B cell (primary cell): Measurements from ENCODE around the gene GALNT17. TPM values are rescaled to one million over a fixed set of nuclear protein-coding genes. Genes with fewer than 3 reads are reported as not detected.

Experiments
- ATAC-seq: fragments of 200-7000 bp; cut with Tn5 transposase; one replicate; pipeline ENCODE4 v1.10.0; 2021; ENCODE audit warnings: low read depth, mild to moderate bottlenecking, moderate number of reproducible peaks, moderate library complexity
- CTCF ChIA-PET: fragments of 350-600 bp; sonication (Branson Sonifier 250); formaldehyde crosslinking; loops from one replicate; lab custom pipeline; 2021; ENCODE audit warnings: antibody characterized with exemption, inconsistent platforms; lab: Charles Lee
- POLR2A ChIA-PET: fragments of 350-600 bp; sonication (Branson Sonifier 250); formaldehyde crosslinking; loops from one replicate; lab custom pipeline; 2021; ENCODE audit warnings: antibody characterized with exemption; lab: Charles Lee
- DNase-seq: peaks from one replicate; pipeline ENCODE4 v3.0.0; 2013
- H2AFZ ChIP-seq: 2 replicates; pipeline ENCODE4 v1.6.1; 2012; ENCODE audit warnings: mild to moderate bottlenecking, low read depth, low read length; ENCODE audit not compliant: insufficient read depth, poor library complexity, severe bottlenecking
- H3K27ac ChIP-seq, 2 donors: 1 replicate in 1 of 2; 2 replicates in 1 of 2; pipeline ENCODE4 v1.5.1; 2012 to 2013; ENCODE audit warnings: low read length in 2 of 2, mild to moderate bottlenecking in 2 of 2, moderate library complexity in 1 of 2
- H3K27me3 ChIP-seq, 4 experiments: fragments of 200-600 bp in 1 of 4; sonication (generic) in 1 of 4; replicated peaks in 1 of 4; 1 replicate in 2 of 4; 2 replicates in 2 of 4; pipeline versions ENCODE4 v1.6.1 to v1.7.0; 2013 to 2016; ENCODE audit warnings: low read length in 3 of 4, mild to moderate bottlenecking in 2 of 4, mixed read lengths in 1 of 4, moderate library complexity in 1 of 4; ENCODE audit not compliant: insufficient read depth in 4 of 4, control insufficient read depth in 3 of 4; ENCODE audit errors: control extremely low read depth in 1 of 4
- H3K36me3 ChIP-seq, 2 experiments: replicated peaks in 1 of 2; 1 replicate in 1 of 2; 2 replicates in 1 of 2; pipeline versions ENCODE4 v1.6.1 to v1.7.1; 2013; ENCODE audit warnings: low read length in 1 of 2; ENCODE audit not compliant: insufficient read depth in 2 of 2, control insufficient read depth in 1 of 2; ENCODE audit errors: control extremely low read depth in 1 of 2, extremely low read depth in 1 of 2
- H3K4me1 ChIP-seq, 2 donors: fragments of 200-600 bp in 1 of 2; sonication (generic) in 1 of 2; 1 replicate in 1 of 2; 2 replicates in 1 of 2; pipeline versions ENCODE4 v1.5.1 to v1.6.1; 2013 to 2017; ENCODE audit warnings: low read length in 2 of 2; ENCODE audit not compliant: control insufficient read depth in 2 of 2, insufficient read depth in 2 of 2
- H3K4me2 ChIP-seq: replicated peaks from 2 replicates; pipeline ENCODE3; 2012; ENCODE audit warnings: mild to moderate bottlenecking, low read depth, low read length; ENCODE audit not compliant: poor library complexity, severe bottlenecking
- H3K4me3 ChIP-seq, 5 experiments: fragments of 200-600 bp in 1 of 5; sonication (generic) in 1 of 5; 1 replicate in 3 of 5; 2 replicates in 2 of 5; pipeline versions ENCODE4 v1.5.1 to v1.7.0; 2011 to 2016; ENCODE audit warnings: low read length in 4 of 5, mild to moderate bottlenecking in 4 of 5, low read depth in 2 of 5, control low read depth in 1 of 5, moderate library complexity in 1 of 5; ENCODE audit not compliant: insufficient read depth in 1 of 5; ENCODE audit errors: control extremely low read depth in 1 of 5, extremely low read depth in 1 of 5
- H3K79me2 ChIP-seq: fragments of 200-600 bp; sonication (generic); one replicate; pipeline ENCODE4 v1.6.0; 2016; ENCODE audit warnings: low read length; ENCODE audit not compliant: control insufficient read depth, insufficient read depth
- H3K9ac ChIP-seq: fragments of 200-600 bp; sonication (generic); 2 replicates; pipeline ENCODE4 v1.6.1; 2017; ENCODE audit warnings: mild to moderate bottlenecking, low read length, moderate library complexity
- H3K9me3 ChIP-seq, 3 donors: one replicate each; pipeline versions ENCODE4 v1.6.1 to v1.7.1; 2013; ENCODE audit warnings: low read length in 2 of 3; ENCODE audit not compliant: control insufficient read depth in 2 of 3, insufficient read depth in 1 of 3; ENCODE audit errors: control extremely low read depth in 1 of 3
- H4K20me1 ChIP-seq: 2 replicates; pipeline ENCODE4 v1.6.0; 2012; ENCODE audit warnings: mild to moderate bottlenecking, low read length; ENCODE audit not compliant: insufficient read depth, control insufficient read depth, poor library complexity, severe bottlenecking
- H3K27ac Mint-ChIP-seq: one replicate; pipeline ENCODE4 v1.8.0; 2021; ENCODE audit warnings: mixed read lengths
- H3K27me3 Mint-ChIP-seq: one replicate; pipeline ENCODE4 v1.8.0; 2021; ENCODE audit warnings: mixed read lengths
- H3K4me1 Mint-ChIP-seq: one replicate; pipeline ENCODE4 v1.8.0; 2021; ENCODE audit warnings: mixed read lengths
- H3K4me3 Mint-ChIP-seq: one replicate; pipeline ENCODE4 v1.8.0; 2021; ENCODE audit warnings: mixed read lengths
- H3K9me3 Mint-ChIP-seq: one replicate; pipeline ENCODE4 v1.8.0; 2022; ENCODE audit warnings: mixed read lengths; ENCODE audit not compliant: insufficient read depth
- CTCF ChIP-seq: fragments of 200-600 bp; IDR thresholded peaks from one replicate; pipeline ENCODE4 v1.8.0; 2022; ENCODE audit warnings: antibody characterized with exemption, mild to moderate bottlenecking
- EZH2 ChIP-seq: IDR thresholded peaks from 2 replicates; pipeline ENCODE4 v1.6.1; 2012; ENCODE audit warnings: borderline replicate concordance, low read depth, mild to moderate bottlenecking, moderate library complexity, low read length; ENCODE audit not compliant: insufficient read depth, poor library complexity, severe bottlenecking
- WGBS: methylation state at CpG from one replicate; pipeline ENCODE4 v1.1.5; 2013; ENCODE audit warnings: missing lambda C conversion rate; ENCODE audit not compliant: insufficient coverage; 5-methylcytosine and 5-hydroxymethylcytosine counted together
- intact Hi-C: fragments of 100-400 bp; cut with micrococcal nuclease; formaldehyde crosslinking; loops from one replicate; pipeline ENCODE4 v1.10.0; 2022
- polyA plus RNA-seq: library from polyadenylated mRNA; depleted of rRNA; stranded (reverse); fragments of >200 nt; gene quantifications from 2 replicates; pipeline ENCODE4 v1.2.3, GENCODE V29; 2012
- total RNA-seq, 2 donors: library from RNA; stranded (reverse); fragments of 120-200 nt in 1 of 2; gene quantifications; 1 replicate in 1 of 2; 2 replicates in 1 of 2; pipeline versions ENCODE4 v1.2.3 to v1.2.4, GENCODE V29; 2013 to 2022

The GALNT17 gene
- total and polyA plus RNA-seq, 2 donors (not counting 1 experiment from before 2014, with no cell fraction given): not detected

- POLR2A ChIA-PET: no interaction called here
- Mint-ChIP-seq H3K4me1 (no peaks in the 10 kb centered on the region), H3K27me3 (no peaks in the 10 kb centered on the region), H3K9me3 (peaks cover 17% of the 10 kb centered on the region), H3K4me3 (no peak overlapping the region), H3K27ac (no peak overlapping the region)
- intact Hi-C loops: no loop called here
- no peaks in the 10 kb centered on the region for H4K20me1 ChIP-seq
- no peak overlapping the region for H3K27ac ChIP-seq
- ATAC-seq (no peak), DNase-seq (no peak)
- CTCF ChIA-PET: no interaction called here
- 98% methylated on average over 9 of the region's 9 CpGs for WGBS
- no peak overlapping the region for H3K9ac ChIP-seq
- H3K27me3 ChIP-seq: no peaks in the 10 kb centered on the region
- H3K4me1 ChIP-seq: no peaks in the 10 kb centered on the region
- no peak overlapping the region for H2AFZ ChIP-seq
- no peaks in the 10 kb centered on the region for H3K79me2 ChIP-seq
- H3K4me3 ChIP-seq: no peak overlapping the region
- no peaks in the 10 kb centered on the region for H3K9me3 ChIP-seq
- no peak for TF ChIP-seq EZH2
- no peak for TF ChIP-seq CTCF
- H3K4me2 ChIP-seq: no peak overlapping the region
- H3K36me3 ChIP-seq: no peaks in the 10 kb centered on the region
Observed at GRCh38 chr7:71604818-71605414, 473.0 kb downstream of the GALNT17 start.

- H3K27me3 Mint-ChIP-seq: no peaks in the 10 kb centered on the region
- H3K27ac Mint-ChIP-seq: no peak overlapping the region
- Histone ChIP-seq H3K4me2 (no peak overlapping the region), H3K4me3 (no peak overlapping the region), H2AFZ (no peak overlapping the region), H3K79me2 (no peaks in the 10 kb centered on the region), H3K9ac (no peak overlapping the region), H4K20me1 (no peaks in the 10 kb centered on the region), H3K36me3 (no peaks in the 10 kb centered on the region), H3K27ac (no peak overlapping the region), H3K27me3 (no peaks in the 10 kb centered on the region), H3K9me3 (peaks cover 0 to 2% (median 0%) of the 10 kb centered on the region in 3 donors), H3K4me1 (no peaks in the 10 kb centered on the region)
- WGBS: 100% methylated on average over 1 of the region's 2 CpGs
- ATAC-seq (no peak), DNase-seq (no peak)
- H3K9me3 Mint-ChIP-seq: peaks cover 12% of the 10 kb centered on the region
- TF ChIP-seq EZH2: no peak
- TF ChIP-seq CTCF: no peak
- H3K4me1 Mint-ChIP-seq: no peaks in the 10 kb centered on the region
- intact Hi-C loops: no loop called here
- POLR2A ChIA-PET: no interaction called here
- no peak overlapping the region for H3K4me3 Mint-ChIP-seq
- CTCF ChIA-PET: no interaction called here
Observed at GRCh38 chr7:71611986-71612385, 480.0 kb downstream of the GALNT17 start.
